Posterior vena cava (tissue), 2 donors: Measurements from ENCODE around the gene GAS7. TPM values are rescaled to one million over a fixed set of nuclear protein-coding genes. Genes with fewer than 3 reads are reported as not detected.
"Not testable (repeated sequence)": the region's sequence is repeated elsewhere in the genome, so short reads cannot be mapped to it uniquely, and the experiment has no call there.

Experiments
- DNase-seq: peaks from one replicate; pipeline ENCODE4 v3.0.0-alpha.2; 2020; ENCODE audit warnings: low spot score
- intact Hi-C, 2 donors: fragments of 100-400 bp; cut with DNase I; formaldehyde crosslinking; loops; one replicate each; pipeline versions ENCODE4 v1.14.1 to v1.14.2; 2022 to 2023
- total RNA-seq, 2 donors: library from RNA; stranded (reverse); fragmentation: NEBNext Ultra II Directional; extraction: Animal tissue kit (Norgen Biotek cat#: 25700); gene quantifications; one replicate each; pipeline ENCODE4 v1.2.1, GENCODE V29; 2021
- donor health status: DM: yes; HTN: yes; CAD: no.
- donor health status: DM: yes; HTN: yes; CAD: no.

Gene GAS7
- total RNA-seq, 2 donors from 2014 or later, result 70.6 to 190 TPM

DNA sequence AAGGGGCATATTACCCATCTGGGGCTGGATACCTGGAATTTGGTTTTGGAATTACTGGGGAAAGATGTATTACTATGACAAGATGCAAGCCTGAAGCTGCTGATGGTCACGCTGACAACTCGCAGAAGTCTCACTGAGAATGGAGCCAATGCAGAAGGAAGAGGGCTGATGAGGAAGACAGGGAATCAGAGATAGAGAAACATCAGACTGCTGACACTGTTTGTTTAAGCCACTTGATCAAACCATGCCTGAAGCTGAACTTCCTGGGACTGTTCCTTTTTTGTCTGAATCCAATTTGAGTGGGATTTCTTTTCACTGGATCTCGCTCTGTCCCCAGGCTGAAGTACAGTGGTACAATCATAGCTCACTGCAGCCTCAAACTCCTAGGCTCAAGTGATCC, 133.9 kb downstream of the GAS7 start:
- no peak for DNase-seq
- intact Hi-C loops, result no loop called here

DNA sequence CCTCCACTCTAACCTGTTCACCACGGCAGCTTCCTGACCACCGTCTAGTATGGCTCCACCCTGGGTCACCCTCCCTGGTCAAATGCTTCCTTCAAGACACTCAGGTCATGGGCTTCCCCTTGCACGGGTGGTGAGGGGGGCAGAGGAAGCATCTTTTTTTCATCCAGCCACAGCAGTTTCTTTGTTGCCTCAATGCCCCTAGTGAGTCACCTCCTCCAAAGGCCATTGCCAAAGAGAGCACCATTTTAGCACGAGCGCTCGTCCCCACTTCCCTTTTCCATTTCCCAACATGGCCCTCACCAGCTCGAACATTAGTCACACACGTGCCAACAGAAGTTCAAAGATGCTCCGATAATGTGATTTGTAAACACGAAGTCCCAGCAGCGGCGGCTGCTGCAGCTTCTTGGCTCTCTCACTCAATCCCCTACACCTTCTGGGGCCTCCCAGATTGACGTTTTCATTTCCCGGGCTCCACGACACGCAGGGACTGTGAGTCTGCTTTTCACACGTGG, 134.6 kb downstream of the GAS7 start:
- DNase-seq, result peak; percentile 84
- intact Hi-C loops, result no loop called here

DNA sequence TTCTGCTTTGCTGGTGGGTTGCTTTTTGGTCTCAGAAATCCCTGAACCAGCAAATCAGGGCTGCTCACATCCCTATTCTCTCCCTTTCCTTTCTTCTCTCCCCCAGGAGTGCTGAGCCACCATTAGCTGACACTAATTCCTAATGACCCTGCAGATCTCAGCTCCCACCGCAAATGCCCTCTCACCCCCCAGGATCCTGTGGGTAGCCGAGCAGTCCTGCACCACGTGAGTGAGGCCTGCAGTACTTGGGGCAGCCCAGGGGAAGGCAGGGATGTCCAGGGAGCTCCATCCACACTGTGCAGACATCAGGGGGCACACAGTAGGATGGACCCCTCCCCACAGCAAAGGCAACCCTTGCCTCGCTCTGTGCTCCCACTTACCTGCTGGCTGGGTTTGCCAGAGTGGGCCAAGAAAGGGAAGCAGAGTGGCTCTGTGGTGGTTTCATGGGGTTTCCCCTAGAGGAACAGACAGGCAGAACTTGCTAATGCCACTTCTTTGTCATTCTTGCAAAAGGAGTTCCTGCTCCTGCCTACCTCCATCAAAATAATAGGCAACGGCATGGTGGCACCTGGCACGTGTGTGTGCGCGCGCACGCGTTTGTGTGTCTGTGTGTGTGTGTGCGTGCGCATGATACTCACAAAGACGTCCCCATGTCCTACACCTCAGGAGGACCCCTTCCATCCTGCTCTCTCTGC, 135.6 kb downstream of the GAS7 start:
- intact Hi-C loops, result no loop called here

DNA sequence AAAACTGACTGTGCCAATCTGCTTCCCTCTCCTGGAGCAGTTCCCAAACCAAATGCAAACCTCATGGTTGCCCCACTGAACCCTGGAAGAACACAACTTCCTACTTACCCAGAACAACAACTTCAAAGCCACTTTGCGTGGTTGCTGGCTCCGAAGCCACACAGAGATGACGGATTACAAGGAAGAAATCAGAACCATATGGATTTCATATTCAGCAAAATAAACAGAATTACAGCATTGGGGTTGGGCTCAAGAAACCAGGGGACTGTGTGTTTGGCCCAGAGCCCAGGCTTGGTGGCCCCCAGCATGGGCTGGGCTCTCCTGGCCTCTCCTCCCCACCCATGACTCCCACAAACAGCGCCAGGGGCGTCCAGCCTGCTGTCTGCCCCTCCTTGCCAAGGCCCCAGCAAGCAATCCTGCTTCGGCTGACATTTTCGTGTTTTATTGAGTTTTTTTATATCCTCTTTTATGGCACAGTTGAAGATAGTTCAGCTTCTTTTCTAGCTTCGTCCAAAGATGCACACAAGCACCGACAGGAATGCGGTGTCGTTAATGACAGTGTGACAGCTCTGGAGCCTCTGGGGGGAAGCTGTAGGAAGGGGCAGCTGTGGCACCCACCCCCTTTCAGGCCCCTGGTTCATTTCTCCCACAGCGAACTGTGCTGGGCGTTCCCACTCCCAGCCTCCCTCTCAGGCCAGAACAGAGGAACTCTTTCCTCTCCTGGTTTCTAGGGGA, 137.1 kb downstream of the GAS7 start:
- intact Hi-C loops, result no loop called here
- DNase-seq, result peak; percentile 91

More for the DNA sequence above, 135.6 kb downstream of the GAS7 start:
- peak; percentile 72 for DNase-seq

DNA sequence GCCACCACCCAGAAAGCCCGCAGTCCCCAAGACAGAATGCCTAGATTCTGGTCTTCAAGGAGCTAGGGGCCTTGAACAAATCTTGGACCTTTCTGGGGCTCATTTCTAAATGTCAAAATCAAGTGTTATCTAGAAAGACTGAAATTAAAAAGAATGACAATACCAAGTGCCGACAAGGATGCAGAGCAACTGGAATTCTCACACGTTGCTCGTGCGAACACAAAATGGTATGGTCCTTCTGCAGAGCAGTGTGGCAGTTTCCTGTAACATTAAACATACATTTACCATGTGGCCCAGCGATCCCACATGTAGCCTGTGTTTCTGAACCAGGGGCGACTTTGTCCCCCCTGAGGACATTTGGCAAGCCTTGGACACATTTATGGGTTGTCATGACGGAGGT, 137.9 kb downstream of the GAS7 start:
- peak; percentile 26 for DNase-seq

DNA sequence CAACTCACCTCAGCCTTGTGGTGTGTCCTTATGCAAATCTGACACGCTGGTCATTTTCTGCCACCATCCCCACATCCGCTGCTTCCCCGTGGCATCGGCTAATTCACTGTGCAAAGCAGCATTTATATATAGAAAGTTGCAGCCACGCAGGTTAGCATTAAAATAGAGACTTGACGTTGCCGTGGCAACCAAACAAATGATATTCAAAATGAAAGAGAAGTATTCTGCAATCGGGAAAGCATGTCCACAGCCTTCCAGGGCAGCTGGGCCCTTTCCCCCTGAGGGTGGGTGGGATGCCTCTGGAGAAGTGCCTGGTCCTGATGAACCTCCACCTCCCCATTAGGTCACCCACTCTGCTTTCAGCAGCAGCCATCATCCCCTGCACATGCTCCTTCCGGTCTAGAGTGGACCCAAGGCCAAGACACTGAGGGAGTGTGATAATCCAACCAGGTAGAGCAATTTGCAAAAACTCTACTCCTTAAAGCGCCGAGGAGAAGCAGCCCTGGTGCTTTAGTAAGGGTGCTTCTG, 138.7 kb downstream of the GAS7 start:
- peak; percentile 83 for DNase-seq

More for the DNA sequence above, 137.9 kb downstream of the GAS7 start:
- intact Hi-C loops, result no loop called here

DNA sequence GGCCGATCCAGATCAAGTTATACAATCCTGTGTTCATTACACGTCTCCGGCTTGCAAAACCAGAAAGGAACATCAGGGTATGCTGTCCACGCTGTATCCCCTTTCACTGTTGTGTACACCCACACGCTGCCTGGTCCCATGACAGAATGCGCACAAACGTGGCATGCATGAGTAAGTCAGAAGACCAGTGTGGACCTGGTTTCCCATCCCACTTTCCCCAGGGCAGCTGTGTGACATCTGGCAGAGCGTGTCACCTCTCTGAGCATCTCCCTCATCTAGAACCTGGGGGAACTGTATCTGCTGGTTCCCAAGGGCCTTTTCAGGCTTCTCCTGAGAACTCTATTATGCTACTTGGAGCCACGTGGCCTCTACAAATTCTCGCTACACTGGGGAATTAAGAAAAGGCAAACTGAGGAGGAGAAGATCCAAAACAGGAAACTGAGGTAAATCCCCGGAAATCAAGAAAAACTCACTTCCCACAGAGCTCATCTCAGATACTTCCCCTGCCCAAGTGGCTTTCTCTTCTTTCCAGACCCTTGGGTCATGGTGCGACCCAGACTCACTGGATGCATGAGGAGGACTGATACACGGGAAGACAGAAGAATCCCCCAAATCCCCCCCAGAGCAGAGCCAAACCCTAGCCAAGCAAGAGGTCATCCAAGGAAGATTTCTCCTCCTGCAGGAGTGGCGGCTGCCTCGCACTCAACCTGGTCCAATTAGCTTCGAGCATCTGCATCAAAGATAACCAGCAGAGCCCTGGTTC, 139.3 kb downstream of the GAS7 start:
- peak; percentile 78 for DNase-seq
- intact Hi-C loops, result no loop called here

More for the DNA sequence above, 138.7 kb downstream of the GAS7 start:
- intact Hi-C loops, result no loop called here

DNA sequence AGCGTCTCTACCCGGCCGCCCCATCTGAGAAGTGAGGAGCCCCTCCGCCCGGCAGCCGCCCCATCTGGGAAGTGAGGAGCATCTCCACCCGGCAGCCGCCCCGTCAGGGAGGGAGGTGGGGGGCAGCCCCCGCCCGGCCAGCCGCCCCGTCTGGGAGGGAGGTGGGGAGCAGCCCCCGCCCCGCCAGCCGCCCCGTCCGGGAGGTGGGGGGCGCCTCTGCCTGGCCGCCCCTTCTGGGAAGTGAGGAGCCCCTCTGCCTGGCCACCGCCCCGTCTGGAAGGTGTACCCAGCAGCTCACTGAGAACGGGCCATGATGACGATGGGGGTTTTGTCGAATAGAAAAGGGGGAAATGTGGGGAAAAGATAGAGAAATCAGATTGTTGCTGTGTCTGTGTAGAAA, 140.9 kb downstream of the GAS7 start:
- DNase-seq, result peak; percentile 75
- intact Hi-C loops, result not testable (repeated sequence)

DNA sequence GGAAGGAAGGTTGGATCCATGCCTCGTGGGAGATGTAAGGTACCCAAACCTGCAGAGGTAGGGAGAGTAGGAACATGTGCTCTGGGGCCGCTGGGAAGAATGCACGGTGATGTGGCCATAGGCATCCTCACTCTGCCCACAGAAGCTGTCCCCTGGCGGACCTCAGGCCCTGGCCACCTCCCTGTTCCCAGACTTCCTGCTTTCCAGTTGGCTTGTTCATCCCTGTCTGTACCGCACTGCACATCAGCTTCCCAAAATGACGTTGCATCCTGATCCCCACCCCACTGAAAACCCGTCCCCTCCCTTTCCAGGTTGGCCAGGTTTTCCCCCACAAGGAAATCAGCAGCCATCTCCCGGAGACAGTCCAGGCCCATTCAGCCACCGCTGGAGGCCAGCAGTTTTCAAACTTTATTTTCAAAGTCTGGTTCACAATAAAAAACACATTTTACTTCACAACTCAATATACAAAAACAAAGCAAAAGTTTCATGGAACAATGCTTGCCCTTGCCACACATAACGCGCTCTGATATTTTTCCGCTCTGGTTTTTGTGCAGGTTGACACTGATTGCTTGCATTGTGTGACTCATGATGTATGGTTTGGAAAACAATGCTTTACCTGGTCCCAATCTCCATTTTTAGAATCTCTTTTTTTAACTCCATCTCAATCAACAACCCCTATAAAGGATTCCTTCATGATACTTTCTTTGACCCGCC, 143.0 kb downstream of the GAS7 start:
- intact Hi-C loops, result no loop called here
- DNase-seq, result peak; percentile 78

DNA sequence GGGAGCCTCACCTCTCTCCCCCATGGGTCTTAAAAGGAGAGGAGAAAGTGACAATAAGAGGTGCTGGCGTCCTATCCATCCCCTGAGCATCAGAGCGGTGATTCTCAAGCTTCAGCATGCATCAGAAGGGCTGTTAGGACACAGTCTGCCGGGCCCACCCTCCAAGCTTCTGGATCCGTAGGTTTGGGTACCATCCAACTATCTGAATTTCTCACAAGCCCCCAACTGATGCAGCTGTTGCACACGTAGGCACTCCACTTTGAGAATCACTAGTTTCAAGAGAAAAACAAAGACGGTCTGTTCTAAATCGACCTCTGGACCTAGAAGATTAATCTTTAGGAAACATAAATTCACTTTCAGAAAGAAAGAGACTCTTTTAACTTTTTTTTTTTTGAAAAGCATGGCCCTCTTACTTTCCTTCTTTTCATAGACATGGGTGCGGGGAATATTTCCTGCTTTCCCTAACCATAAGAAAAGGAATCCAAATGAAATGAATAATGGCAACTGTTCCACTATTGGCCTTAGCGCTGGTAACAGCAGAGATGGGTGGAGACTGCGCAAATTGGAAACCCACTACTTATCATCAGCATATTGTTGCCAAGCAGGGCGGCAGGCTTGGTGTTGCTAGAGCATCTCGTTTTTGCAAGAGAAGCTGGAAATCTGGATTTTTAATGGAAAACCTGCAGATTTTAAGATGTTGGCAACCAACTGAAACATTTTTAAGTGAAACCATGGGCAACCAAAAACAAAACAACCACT, 144.4 kb downstream of the GAS7 start:
- DNase-seq, result peak; percentile 71
- intact Hi-C loops, result no loop called here

DNA sequence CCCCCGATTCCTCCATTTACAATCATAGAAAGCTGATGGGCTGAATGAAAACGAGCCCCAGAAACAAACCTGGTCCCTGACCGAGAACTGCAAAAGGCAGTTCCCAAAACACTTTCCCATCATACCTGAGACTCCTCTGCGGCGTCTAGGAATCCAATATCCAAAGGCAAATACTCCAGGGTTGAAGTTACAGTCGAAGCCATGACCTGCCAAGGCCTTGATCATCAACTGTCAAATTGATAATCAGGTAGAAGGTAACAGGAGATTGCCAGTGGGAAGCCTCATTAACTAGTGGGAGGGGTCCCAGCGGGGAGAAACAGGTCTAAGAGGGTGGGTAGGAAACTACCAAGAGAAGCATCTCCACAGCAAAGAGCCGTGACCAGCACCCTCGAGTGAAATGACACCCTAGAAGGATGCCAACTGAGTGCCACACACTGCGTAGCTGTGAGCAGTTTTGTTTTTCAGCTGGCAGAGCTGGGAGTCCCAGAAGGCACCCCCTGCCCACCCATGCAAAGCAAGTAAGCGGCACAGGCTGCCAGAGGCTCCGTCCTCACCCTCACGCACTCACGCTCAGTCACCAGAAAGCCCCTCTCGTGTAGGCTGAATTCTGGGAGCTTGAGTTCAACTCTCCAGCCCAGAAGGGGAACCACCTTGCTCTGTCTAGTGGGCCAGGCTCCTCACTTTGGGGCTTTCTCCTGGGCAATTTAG, 146.1 kb downstream of the GAS7 start:
- peak; percentile 58 for DNase-seq
- intact Hi-C loops, result no loop called here

DNA sequence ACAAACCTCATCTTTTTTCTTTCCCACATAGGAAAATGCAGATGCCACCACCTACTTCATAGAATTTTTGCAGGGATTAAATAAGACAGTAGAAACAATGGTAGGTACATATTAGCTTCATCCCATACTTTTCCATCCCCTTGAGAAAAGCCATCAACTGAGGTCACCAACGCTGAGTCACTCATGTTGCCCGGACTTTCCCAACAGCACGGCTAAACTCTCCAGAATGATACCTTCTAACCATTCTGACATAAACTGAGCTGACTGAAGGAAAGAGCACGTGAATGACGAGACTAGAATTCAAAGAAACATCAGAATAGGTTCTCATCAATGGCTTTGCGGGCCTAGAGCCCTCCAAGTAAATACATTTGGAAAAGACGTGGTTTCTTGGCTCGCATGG, 147.3 kb downstream of the GAS7 start:
- DNase-seq, result peak; percentile 60
- intact Hi-C loops, result no loop called here

DNA sequence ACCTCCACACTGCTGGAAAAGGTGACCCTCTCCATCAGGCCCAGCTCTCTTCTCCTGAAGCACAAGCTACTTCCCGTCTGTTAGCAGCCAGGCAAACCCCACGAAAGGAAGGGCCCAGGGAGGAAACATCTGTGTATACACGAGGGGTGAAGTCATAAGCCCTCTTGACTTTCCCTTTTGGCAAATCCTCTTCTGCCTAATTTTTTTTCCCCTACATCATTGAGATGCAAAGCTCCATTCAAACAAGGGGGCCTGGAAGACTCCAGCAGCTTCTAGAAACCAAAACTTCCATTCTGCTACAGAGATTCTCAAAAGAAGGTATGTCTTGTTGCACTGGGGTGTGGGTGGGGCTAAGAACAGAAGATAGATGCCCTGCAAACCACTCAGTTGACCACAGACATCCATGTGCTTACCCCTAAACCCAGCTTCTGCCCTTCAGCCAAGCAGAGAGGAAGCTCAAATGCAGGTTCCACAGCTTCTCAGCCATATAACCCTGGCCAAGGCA, 147.8 kb downstream of the GAS7 start:
- DNase-seq, result peak; percentile 81
- intact Hi-C loops, result no loop called here

DNA sequence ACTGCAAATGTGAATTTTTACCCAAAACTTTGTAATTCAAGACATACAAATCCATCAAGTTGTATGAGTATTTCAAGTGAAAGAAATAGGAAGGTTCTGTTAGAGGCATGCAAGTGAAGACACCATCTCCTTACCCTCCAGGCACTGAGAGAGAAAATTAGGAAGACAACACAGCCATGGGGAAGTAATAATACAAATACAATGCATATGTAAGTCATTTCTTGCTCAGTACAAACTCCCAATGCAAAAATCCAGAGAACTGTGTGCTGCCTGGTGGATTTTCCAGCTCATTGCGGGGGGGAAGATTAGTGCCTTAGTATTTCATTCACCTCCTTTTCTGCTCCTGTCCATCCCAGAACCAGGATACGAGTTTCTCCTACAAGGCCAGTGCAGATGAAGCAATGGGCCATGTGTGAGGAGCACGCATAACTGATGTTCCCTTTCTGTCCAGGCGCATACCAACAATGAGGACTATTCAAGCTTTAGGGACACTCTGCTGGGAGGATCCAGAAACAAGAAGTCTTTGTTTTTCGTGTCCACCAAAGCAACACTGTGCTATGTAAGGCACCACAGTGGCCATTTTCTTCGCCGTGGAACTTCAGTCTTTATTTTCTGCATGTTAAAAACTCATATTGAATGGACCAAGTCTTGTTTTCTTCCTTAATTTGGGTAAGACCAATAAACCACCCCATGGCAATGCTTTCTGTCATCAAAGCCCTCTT, 149.6 kb downstream of the GAS7 start:
- peak; percentile 31 for DNase-seq
- intact Hi-C loops, result no loop called here

DNA sequence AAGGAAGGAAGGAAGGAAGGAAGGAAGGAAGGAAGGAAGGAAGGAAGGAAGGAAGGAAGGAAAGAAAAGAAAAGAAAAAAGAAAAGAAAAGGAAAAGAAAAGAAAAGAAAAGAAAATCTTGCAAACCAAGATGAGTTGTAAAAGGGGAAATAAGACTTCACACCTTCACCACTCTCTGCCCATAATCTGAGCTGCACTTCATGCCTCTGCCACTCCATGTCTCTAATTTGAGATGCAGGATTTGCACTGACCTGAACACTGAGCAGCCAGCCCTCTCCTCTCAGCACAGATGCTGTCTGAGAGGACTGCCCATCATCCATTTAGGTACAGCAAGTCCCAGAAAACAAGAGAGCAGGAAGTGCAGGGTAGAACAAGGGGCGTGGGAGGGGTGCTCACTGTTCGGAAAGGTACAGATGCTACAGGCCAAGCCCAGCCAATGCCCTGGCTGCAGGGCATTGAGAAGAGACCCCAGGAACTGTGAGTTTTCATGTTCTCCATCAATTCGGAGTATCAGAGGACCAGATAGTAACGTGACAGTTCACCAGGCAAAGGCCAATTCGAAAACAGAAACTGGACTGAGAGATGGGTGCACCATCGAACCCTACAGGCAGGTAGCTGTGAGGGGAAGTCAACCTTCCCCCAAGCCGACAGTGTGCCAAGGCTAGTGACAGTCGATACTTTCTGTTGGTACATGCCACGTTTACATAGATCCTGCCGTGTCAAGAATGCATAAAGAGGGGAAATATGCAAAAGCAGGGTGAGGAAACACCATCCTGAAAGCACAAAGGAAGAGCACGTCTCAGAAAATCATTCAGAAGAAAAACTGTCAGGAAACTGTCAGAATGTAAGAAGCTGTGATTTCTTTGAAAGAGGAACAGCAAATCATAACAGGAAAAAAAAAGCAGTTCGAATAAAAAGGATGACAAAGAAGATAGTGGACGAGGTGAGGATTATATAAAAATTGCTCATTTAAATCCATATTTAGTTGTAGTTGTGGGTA, 151.3 kb downstream of the GAS7 start:
- intact Hi-C loops, result no loop called here

More for the DNA sequence above, 151.3 kb downstream of the GAS7 start:
- DNase-seq, result peak; percentile 36
